Stimulated activated CD8-positive, alpha-beta memory T cell treated with anti-CD3 and anti-CD28 coated beads, Interleukin-2, amount 100 ng/mL, for 1 hour (primary cell): ENCODE results near the gene HORMAD2.
"Not testable (repeated sequence)": the region's sequence is repeated elsewhere in the genome, so short reads cannot be mapped to it uniquely, and the experiment has no call there.

Source experiments
- DNase-seq, 2 donors: peaks; one replicate each; pipeline ENCODE4 v3.0.0-alpha.2; 2020; ENCODE audit warnings: low read depth in 2 of 2

HORMAD2 gene

GRCh38 chr22:30190574-30190973, 110.3 kb downstream of the HORMAD2 start:
- no peak for DNase-seq

- DNase-seq: no peak
Measured at GRCh38 chr22:30191040-30191701, 110.9 kb downstream of the HORMAD2 start.

GRCh38 chr22:30192427-30192826, 112.2 kb downstream of the HORMAD2 start:
- DNase-seq: no peak

- no peak for DNase-seq
Measured at GRCh38 chr22:30193031-30193775, 112.9 kb downstream of the HORMAD2 start.

- no peak for DNase-seq
Measured at GRCh38 chr22:30195245-30196140, 115.2 kb downstream of the HORMAD2 start.

- peak in 1 of 2 donors; percentile 5 for DNase-seq
Measured at GRCh38 chr22:30196141-30196879, 116.0 kb downstream of the HORMAD2 start.

- DNase-seq: no peak
Measured at GRCh38 chr22:30196880-30197336, 116.6 kb downstream of the HORMAD2 start.

- no peak for DNase-seq
Measured at GRCh38 chr22:30197389-30197788, 117.1 kb downstream of the HORMAD2 start.

- DNase-seq: no peak
Measured at GRCh38 chr22:30198152-30198825, 118.0 kb downstream of the HORMAD2 start.

- no peak for DNase-seq
Measured at GRCh38 chr22:30198921-30199320, 118.7 kb downstream of the HORMAD2 start.

GRCh38 chr22:30200905-30201304, 120.6 kb downstream of the HORMAD2 start:
- DNase-seq: not testable (repeated sequence)

GRCh38 chr22:30201945-30202344, 121.7 kb downstream of the HORMAD2 start:
- no peak for DNase-seq

- no peak for DNase-seq
Measured at GRCh38 chr22:30202531-30203006, 122.3 kb downstream of the HORMAD2 start.

GRCh38 chr22:30204015-30204741, 123.9 kb downstream of the HORMAD2 start:
- no peak for DNase-seq

- no peak for DNase-seq
Measured at GRCh38 chr22:30204742-30205111, 124.5 kb downstream of the HORMAD2 start.

- no peak for DNase-seq
Measured at GRCh38 chr22:30205281-30206115, 125.2 kb downstream of the HORMAD2 start.

GRCh38 chr22:30206944-30207343, 126.7 kb downstream of the HORMAD2 start:
- no peak for DNase-seq

- DNase-seq: no peak
Measured at GRCh38 chr22:30208631-30209603, 128.7 kb downstream of the HORMAD2 start.
